HG03103 (cell line): ENCODE measurements around the gene PDRG1.

Experiments
- ATAC-seq: cut with Tn5 transposase; IDR thresholded peaks from one replicate; pipeline ENCODE4 v1.9.1; 2021; ENCODE audit warnings: low read depth; ENCODE audit not compliant: unreplicated experiment

PDRG1 gene

GRCh38 chr20:31951530-31952453 lies at the start of gene PDRG1:
Gene PDRG1, minus strand, starts transcription at chr20:31952046. Its CDS starts 85 bp downstream, at chr20:31951961.
- peak; percentile 95 for ATAC-seq

- ATAC-seq: no peak
These were observed 46.4 kb upstream of the PDRG1 start for GRCh38 chr20:31998246-31998645.

GRCh38 chr20:31996996-31997395 lies 45.1 kb upstream of the PDRG1 start:
- no peak for ATAC-seq

- no peak for ATAC-seq
These were observed 40.2 kb upstream of the PDRG1 start for GRCh38 chr20:31992086-31992485.

- ATAC-seq: no peak
These were observed 39.5 kb upstream of the PDRG1 start for GRCh38 chr20:31991339-31991705.

- no peak for ATAC-seq
These were observed 38.9 kb upstream of the PDRG1 start for GRCh38 chr20:31990641-31991338.

GRCh38 chr20:31989030-31989645 lies 37.3 kb upstream of the PDRG1 start:
- ATAC-seq: no peak

GRCh38 chr20:31988430-31989015 lies 36.7 kb upstream of the PDRG1 start:
- no peak for ATAC-seq

GRCh38 chr20:31987744-31988143 lies 35.9 kb upstream of the PDRG1 start:
- no peak for ATAC-seq

GRCh38 chr20:31984981-31985471 lies 33.2 kb upstream of the PDRG1 start:
- ATAC-seq: no peak

- ATAC-seq: no peak
These were observed 29.9 kb upstream of the PDRG1 start for GRCh38 chr20:31981784-31982183.

- ATAC-seq: no peak
These were observed 28.0 kb upstream of the PDRG1 start for GRCh38 chr20:31979713-31980426.

- no peak for ATAC-seq
These were observed 25.2 kb upstream of the PDRG1 start for GRCh38 chr20:31977080-31977479.

- ATAC-seq: no peak
These were observed 24.0 kb upstream of the PDRG1 start for GRCh38 chr20:31975874-31976273.

GRCh38 chr20:31974951-31975487 lies 23.2 kb upstream of the PDRG1 start:
- no peak for ATAC-seq

- ATAC-seq: no peak
These were observed 22.4 kb upstream of the PDRG1 start for GRCh38 chr20:31974296-31974695.

GRCh38 chr20:31972471-31973021 lies 20.7 kb upstream of the PDRG1 start:
- no peak for ATAC-seq

- ATAC-seq: no peak
These were observed 18.1 kb upstream of the PDRG1 start for GRCh38 chr20:31969991-31970390.

- no peak for ATAC-seq
These were observed 16.7 kb upstream of the PDRG1 start for GRCh38 chr20:31968291-31969126.
